Measurements from ENCODE around the gene TP53BP2. TPM values are rescaled to one million over a fixed set of nuclear protein-coding genes. Genes with fewer than 3 reads are reported as not detected.
"Not testable (repeated sequence)": the region's sequence is repeated elsewhere in the genome, so short reads cannot be mapped to it uniquely, and the experiment has no call there.

Gene TP53BP2
- total RNA-seq, 2 experiments from 2014 or later = 21.1 to 21.7 TPM

DNA sequence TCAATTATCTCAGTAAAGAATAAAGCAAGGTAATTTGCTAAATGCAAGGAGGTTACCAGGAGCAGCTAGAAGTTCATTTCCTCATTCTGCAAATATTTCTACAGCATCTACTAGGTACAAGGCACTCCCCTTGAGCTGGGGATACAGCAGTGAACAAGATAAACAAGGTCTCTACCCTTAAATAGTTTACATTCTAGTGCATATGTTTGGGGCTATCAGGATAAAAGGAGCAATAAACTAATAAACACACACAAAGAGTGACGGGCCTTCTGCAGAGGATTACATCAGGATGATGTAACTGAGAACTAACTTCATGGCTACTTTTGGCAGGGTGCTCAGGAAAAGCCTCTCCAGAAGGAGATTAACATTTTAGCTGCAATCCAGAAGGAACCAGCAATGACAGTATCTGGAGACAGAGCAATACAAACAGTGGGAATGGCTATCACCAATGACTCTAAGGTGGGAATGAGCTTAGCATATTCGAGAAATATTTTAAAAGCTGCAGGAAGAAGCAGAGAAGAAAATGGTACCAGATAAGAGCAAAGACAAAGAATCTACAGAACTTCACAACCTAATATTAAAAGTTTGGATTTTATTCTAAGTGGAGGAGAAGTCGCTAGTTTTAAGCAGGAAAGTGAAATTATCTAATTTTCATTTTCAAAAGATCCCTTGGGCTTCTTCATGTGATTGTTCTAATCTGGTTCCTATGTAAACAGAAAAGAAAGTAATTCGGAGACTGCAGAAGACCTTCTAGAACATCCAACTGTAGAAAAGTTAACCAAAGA lies 25.8 kb downstream of the TP53BP2 start:
- no peak for TF ChIP-seq EZH2phosphoT487 (IDR thresholded peaks at IDR 0.05; ENCODE audit: borderline replicate concordance, low read depth, low read length)
- TF ChIP-seq, protein P1, sequence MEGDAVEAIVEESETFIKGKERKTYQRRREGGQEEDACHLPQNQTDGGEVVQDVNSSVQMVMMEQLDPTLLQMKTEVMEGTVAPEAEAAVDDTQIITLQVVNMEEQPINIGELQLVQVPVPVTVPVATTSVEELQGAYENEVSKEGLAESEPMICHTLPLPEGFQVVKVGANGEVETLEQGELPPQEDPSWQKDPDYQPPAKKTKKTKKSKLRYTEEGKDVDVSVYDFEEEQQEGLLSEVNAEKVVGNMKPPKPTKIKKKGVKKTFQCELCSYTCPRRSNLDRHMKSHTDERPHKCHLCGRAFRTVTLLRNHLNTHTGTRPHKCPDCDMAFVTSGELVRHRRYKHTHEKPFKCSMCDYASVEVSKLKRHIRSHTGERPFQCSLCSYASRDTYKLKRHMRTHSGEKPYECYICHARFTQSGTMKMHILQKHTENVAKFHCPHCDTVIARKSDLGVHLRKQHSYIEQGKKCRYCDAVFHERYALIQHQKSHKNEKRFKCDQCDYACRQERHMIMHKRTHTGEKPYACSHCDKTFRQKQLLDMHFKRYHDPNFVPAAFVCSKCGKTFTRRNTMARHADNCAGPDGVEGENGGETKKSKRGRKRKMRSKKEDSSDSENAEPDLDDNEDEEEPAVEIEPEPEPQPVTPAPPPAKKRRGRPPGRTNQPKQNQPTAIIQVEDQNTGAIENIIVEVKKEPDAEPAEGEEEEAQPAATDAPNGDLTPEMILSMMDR (conservative IDR thresholded peaks at IDR 0.05; ENCODE audit: low read length) = no peak
- Histone ChIP-seq H3K9me3 (ENCODE audit: low read length) (no peaks in the 10 kb centered on the region), H3K36me3 (ENCODE audit: insufficient read depth, low read length) (peaks cover 15% of the 10 kb centered on the region), H3K4me1 (ENCODE audit: insufficient read depth, low read length, poor library complexity, severe bottlenecking) (peaks cover 10% of the 10 kb centered on the region), H3K4me3 (ENCODE audit: low read depth, low read length, poor library complexity, severe bottlenecking) (no peak overlapping the region), H2AFZ (ENCODE audit: low read length) (no peak overlapping the region), H4K20me1 (ENCODE audit: insufficient read depth, low read length) (0 out of 2 replicates have a peak, but pooled peaks cover 9% of the 10 kb centered on the region), H3K9me2 (ENCODE audit: insufficient read depth, low read length) (no peaks in the 10 kb centered on the region), H3K79me2 (ENCODE audit: insufficient read depth, low read depth, low read length) (peaks cover 9% of the 10 kb centered on the region; the same call in 1 of the 2 replicates), H3K27ac (ENCODE audit: low read depth, low read length, poor library complexity, severe bottlenecking) (no peak overlapping the region), H3K4me2 (ENCODE audit: low read length) (no peak overlapping the region)
- DNase-seq (ENCODE audit: low spot score) = no peak
- intact Hi-C loops (cut with micrococcal nuclease; ENCODE audit: unreplicated experiment) = no loop called here
- ChIA-PET CTCF (ENCODE audit: unreplicated experiment) (interaction anchor here (1.0 kb wide), 1 partner anchor 678 kb away, joined by 3 read pairs; no protein-coding TSS in a partner anchor), POLR2A (interaction anchor here (0.9 kb wide), 1 partner anchor 19 kb away, joined by 4 read pairs; no protein-coding TSS in a partner anchor)
- BruUV-seq (replicated peaks) = TSS peak; percentile 35

DNA sequence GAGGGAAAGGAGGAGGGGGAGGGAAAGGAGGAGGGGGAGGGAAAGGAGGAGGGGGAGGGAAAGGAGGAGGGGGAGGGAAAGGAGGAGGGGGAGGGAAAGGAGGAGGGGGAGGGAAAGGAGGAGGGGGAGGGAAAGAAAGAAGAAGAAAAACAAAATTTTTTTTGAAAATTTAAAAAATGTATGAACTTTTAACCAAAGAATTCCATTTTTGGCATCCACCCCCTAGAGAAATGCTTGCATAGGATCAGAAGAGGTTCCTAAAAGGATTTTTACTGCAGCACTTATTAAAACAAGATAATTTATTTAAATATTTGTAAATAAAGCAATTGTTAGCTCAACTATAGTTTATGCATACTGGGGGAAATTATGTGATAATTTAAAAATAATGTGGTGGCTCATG lies 28.5 kb downstream of the TP53BP2 start:
- POLR2A ChIA-PET = interaction anchor here (1.1 kb wide), 1 partner anchor 13 kb away, joined by 6 read pairs; no protein-coding TSS in a partner anchor
- H3K4me2 ChIP-seq (ENCODE audit: low read length); DNase-seq (ENCODE audit: low spot score); H2AFZ ChIP-seq (ENCODE audit: low read length); H3K9me2 ChIP-seq (ENCODE audit: insufficient read depth, low read length); H3K79me2 ChIP-seq (ENCODE audit: insufficient read depth, low read depth, low read length); H3K4me3 ChIP-seq (ENCODE audit: low read depth, low read length, poor library complexity, severe bottlenecking); H3K9me3 ChIP-seq (ENCODE audit: low read length); H4K20me1 ChIP-seq (ENCODE audit: insufficient read depth, low read length); CTCF ChIA-PET (ENCODE audit: unreplicated experiment); intact Hi-C loops (cut with micrococcal nuclease; ENCODE audit: unreplicated experiment); H3K27ac ChIP-seq (ENCODE audit: low read depth, low read length, poor library complexity, severe bottlenecking); BruUV-seq (replicated peaks): not testable (repeated sequence)
- peaks cover 15% of the 10 kb centered on the region for H3K4me1 ChIP-seq (ENCODE audit: insufficient read depth, low read length, poor library complexity, severe bottlenecking)
- peaks cover 37% of the 10 kb centered on the region for H3K36me3 ChIP-seq (ENCODE audit: insufficient read depth, low read length)

DNA sequence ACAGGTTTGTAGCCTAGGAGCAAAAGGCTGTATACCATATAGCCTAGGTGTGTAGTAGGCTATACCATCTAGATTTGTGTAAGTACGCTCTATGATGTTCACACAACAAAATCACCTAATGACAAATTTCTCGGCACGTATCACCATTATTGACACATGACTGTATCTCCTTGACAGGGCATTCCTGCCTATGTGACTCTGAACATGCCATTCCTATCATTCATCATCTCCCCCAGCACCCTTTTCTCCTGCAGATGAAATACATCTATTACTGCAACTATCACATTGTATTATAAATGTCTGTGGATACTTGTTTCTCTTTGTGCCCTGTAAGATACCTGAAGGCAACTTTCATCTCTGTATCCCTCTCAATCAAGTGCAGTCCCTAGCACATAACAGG lies 29.9 kb downstream of the TP53BP2 start:
- Histone ChIP-seq H3K4me1 (ENCODE audit: insufficient read depth, low read length, poor library complexity, severe bottlenecking) (peaks cover 15% of the 10 kb centered on the region), H2AFZ (ENCODE audit: low read length) (no peak overlapping the region), H3K9me2 (ENCODE audit: insufficient read depth, low read length) (no peaks in the 10 kb centered on the region), H3K79me2 (ENCODE audit: insufficient read depth, low read depth, low read length) (no peaks in the 10 kb centered on the region), H4K20me1 (ENCODE audit: insufficient read depth, low read length) (no peaks in the 10 kb centered on the region), H3K36me3 (ENCODE audit: insufficient read depth, low read length) (peaks cover 43% of the 10 kb centered on the region), H3K4me2 (ENCODE audit: low read length) (no peak overlapping the region), H3K9me3 (ENCODE audit: low read length) (no peaks in the 10 kb centered on the region), H3K27ac (ENCODE audit: low read depth, low read length, poor library complexity, severe bottlenecking) (no peak overlapping the region), H3K4me3 (ENCODE audit: low read depth, low read length, poor library complexity, severe bottlenecking) (no peak overlapping the region)
- no peak for DNase-seq (ENCODE audit: low spot score)
- CTCF ChIA-PET (ENCODE audit: unreplicated experiment) = interaction anchor here (0.6 kb wide), 1 partner anchor 115 kb away, joined by 3 read pairs; no protein-coding TSS in a partner anchor
- intact Hi-C loops (cut with micrococcal nuclease; ENCODE audit: unreplicated experiment) = no loop called here
- TF ChIP-seq, protein P1 (conservative IDR thresholded peaks at IDR 0.05; ENCODE audit: low read length) = no peak
- no peak for TF ChIP-seq EZH2phosphoT487 (IDR thresholded peaks at IDR 0.05; ENCODE audit: borderline replicate concordance, low read depth, low read length)
- BruUV-seq (replicated peaks) = no TSS peak
- POLR2A ChIA-PET = interaction anchor here (2.1 kb wide), 1 partner anchor 8 kb away, joined by 5 read pairs; no protein-coding TSS in a partner anchor

All from OCI-LY7 (cell line).